ENCODE results near the gene SP7.
A peak's percentile ranks its signal among the peaks of the same experiment; 100 is the strongest.
"Not testable (repeated sequence)": the region's sequence is repeated elsewhere in the genome, so short reads cannot be mapped to it uniquely, and the experiment has no call there.

SP7 gene

DNA sequence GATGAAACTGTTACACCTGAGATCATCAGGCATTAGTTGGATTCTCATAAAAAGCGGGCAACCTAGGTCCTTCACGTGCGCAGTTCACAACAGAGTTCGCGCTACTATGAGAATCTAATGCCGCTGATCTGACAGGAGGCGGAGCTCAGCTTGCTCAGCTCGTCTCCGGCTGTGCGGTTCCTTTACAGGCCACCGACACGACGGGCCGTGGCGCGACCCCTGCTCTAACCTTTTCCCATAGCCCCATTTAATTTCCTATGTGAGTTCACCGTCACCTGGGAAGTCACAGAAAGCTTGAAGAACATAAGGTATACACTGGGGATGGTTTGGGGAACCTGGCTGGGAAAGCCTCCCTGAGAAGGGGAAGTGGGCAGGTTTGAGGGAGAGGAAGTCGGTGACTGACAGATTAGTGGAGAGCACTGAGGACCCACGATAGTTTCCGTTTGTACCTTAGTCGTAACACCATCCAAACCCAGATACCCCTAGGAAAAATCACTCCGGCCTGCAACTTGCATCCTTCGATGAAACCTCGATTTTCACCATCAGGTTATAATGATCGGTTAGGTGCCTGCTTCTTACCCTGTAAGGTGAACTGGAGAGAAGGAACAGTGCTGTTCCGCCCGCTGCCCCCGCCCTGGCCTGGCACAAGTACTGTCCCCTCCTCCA, 11.9 kb downstream of the SP7 start:
- DNase-seq (ENCODE audit: low read depth in 1 of 2, low spot score in 1 of 2), result peak; percentile 16

DNA sequence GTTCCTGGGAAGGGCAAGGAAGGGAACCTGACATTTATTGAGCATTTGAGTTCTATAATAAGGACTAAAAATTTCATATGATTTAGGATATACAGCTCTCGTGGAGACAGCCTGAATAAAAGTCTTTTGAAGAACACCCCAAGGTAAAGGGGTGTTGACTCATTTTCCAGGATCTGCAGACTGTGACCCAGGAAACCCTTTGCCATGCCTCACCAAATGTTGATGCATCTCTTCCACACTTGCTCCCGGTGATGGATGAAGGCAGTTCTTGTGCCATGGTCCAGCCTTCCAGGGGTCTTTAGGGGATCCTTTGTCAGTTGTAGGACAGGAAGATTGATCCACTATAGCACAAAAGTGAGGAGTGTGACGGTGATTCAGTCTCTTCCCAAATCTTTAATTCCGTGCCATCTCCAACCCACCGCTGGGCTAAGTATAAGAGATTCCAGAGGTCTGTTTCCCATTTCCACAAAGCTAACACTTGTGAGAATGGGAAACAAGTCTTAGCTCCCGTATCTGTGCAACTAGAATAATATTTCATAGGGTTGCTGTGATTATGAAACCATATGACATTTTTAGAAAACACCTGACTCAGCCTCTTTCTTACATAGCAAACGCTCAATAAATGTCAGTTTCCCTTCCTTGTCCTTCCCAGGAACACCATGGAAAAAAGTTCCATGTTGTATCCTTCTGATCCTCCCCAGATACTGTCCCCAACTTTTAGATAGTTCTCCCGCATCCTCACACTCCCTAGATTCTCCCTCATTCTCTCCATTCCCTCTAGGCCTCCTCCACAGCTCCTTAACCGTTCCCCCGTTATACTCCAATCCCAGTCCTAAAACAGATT, 15.6 kb downstream of the SP7 start:
- no peak for DNase-seq (ENCODE audit: low read depth in 1 of 2, low spot score in 1 of 2)

DNA sequence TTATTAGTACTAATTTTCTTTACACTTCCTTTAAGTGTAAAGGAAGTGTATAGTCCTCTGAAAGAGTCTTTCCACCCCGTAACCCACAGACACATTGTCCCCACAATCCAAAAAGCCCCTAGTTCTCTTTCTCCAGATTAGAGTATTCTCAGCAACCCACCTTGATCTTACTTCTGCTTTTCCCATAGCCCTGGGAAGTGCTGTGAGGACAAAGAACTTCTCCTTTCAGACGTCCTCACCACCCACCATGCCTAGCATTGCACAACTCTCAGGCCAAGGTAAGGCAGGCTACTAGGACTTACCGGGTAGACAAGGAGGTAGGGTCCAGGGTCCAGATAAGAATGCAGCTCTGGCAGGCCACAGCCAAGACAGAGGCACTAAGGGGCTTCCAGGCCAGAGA, 22.2 kb downstream of the SP7 start:
- DNase-seq (ENCODE audit: low read depth in 1 of 2, low spot score in 1 of 2), result no peak

DNA sequence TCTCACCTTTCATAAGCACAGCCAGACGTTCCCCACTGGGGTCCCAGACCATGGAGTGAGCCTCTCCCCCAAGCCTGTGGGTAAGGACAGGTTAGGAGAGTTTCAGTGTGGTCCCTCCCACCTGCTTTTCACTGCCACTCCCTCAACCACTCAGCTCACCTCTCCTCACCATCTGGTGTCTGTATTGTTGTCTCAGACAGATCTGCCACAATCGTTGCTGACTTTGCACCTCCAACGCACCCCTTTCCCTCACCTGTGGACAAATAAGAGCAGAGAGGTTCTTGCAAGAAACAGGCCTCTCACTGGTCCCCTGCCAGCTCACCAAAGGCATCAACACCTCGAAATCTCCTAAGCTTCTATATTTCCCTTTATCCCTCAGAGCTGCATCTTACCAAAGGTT, 27.9 kb downstream of the SP7 start:
- DNase-seq (ENCODE audit: low read depth in 1 of 2, low spot score in 1 of 2), result no peak

DNA sequence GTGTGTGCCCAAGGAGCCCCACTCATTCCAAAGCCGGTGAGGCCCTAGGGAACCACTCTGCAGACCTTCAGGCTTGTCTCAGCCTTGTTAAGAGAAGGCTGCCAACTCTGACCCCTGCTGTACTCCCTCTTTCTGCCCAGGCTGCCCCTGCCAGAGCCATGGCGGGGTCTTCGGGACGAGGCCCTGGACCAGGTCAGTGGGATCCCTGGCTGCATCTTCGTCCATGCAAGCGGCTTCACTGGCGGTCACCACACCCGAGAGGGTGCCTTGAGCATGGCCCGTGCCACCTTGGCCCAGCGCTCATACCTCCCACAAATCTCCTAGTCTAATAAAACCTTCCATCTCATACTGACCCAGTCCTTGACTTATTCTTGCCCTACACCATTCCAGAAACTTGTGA, 29.3 kb downstream of the SP7 start:
- DNase-seq (ENCODE audit: low read depth in 1 of 2, low spot score in 1 of 2), result no peak

DNA sequence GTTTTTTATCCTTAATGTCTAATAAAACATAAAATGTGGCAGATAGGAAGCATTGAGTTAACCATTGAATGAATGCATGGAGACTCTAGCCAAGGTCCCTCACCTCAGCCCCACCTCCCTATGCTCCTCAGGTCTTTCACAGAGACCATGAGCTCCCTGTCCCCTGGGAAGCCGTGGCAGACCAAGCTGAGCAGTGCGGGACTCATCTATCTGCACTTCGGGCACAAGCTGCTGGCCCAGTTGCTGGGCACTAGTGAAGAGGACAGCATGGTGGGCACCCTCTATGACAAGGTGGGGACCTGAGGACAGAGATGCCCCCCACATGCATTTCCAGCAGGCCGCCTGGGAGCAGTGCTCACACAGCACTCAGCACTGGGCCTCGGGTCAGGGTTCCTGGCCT, 33.3 kb downstream of the SP7 start:
- DNase-seq (ENCODE audit: low read depth in 1 of 2, low spot score in 1 of 2), result no peak

DNA sequence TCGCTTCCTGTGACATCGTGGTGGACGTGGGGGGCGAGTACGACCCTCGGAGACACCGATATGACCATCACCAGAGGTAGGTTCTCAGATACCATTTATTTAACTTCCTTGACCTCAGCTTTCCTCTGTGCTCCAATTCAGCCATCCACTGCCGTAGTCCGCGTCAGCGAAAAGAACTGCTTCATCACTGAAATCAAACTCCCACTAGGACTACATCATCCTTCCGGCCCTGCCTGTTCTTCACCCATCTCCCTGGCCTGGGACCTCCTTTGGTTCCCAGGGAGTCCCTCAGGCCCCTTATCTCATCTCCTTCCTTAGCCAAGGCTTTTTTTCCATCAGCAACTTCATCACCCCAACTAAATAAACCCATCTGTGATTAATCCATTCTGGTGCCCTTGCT, 36.0 kb downstream of the SP7 start:
- no peak for DNase-seq (ENCODE audit: low read depth in 1 of 2, low spot score in 1 of 2)

DNA sequence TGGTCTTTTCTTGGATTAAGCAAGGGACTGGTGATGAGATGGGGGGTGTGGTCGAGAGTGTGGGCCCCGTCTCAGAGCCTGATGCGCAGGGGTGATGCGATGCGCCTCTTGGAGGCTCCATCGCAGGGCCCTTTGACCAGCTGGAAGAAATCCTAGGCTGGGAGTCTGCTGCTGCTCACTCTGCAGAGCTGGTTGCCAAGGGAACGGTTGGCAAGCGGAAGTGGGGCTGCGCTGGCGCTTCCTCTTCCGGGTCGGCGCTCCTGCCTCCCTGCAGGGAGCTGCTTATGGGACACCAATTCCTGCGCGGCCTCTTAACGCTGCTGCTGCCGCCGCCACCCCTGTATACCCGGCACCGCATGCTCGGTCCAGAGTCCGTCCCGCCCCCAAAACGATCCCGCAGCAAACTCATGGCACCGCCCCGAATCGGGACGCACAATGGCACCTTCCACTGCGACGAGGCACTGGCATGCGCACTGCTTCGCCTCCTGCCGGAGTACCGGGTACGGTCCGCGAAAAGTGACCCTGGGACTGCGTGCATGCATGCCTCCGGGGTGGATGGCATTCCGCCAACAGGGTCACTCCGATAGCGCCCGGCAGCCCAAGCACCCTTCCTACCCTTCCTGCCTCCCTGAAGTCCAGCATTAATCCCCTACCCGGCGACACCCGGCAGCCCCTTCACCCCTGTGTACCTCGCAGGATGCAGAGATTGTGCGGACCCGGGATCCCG, 36.5 kb downstream of the SP7 start, which contains the start of gene MYG1:
Gene MYG1, plus strand, starts transcription at position 242 of the 727 bp plus-strand sequence. Its CDS starts 43 bp downstream, at position 285.
- DNase-seq (ENCODE audit: low read depth in 1 of 2, low spot score in 1 of 2), result peak; percentile 69 to 72

DNA sequence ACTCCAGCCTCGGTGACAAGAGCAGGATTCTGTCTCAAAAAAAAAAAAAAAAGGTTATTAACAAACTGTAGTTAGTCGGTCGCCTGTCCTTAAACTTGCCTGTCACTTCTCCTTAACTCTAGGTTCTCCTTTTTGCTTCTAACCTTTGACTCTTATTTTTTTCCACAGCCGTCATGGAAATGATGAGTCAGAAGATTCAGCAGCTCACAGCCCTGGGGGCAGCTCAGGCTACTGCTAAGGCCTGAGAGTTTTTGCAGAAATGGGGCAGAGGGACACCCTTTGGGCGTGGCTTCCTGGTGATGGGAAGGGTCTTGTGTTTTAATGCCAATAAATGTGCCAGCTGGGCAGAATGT, 37.1 kb downstream of the SP7 start:
- no peak for DNase-seq (ENCODE audit: low read depth in 1 of 2, low spot score in 1 of 2)

DNA sequence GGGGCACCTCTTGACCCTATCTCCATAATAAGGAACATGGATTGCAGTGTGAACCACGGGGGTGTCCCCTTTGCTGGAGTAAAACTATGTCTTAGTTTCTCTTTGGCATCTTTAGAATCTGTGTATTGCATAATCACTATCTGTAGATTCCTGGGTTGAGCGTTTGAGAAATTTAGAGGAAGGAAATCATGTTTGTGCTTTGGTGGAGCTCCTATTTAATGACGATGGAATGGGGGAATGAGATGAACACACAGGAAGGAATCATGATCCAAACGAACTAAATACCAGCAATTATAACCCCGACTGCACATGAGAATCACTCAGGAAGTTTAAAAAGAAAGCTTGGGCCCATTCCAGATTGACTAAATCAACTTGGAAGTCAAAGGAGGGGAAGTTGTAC, 38.0 kb downstream of the SP7 start:
- no peak for DNase-seq (ENCODE audit: low read depth in 1 of 2, low spot score in 1 of 2)

DNA sequence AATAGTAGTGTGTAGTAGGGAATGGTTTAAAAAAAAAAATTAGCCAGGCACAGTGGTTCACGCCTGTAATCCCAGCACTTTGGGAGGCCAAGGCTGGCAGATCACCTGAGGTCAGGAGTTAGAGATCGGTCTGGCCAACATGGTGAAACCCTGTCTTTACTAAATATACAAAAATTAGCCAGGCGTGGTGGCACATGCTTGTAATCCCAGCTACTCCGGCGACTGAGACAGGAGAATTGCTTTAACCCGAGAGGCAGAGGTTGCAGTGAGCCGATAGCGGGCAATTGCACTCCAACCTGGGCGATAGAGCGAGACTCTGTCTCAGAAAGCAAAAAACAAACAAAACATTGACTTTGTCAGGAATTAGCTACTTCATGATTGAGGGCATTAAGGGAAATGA, 39.0 kb downstream of the SP7 start:
- DNase-seq (ENCODE audit: low read depth in 1 of 2, low spot score in 1 of 2), result not testable (repeated sequence)

DNA sequence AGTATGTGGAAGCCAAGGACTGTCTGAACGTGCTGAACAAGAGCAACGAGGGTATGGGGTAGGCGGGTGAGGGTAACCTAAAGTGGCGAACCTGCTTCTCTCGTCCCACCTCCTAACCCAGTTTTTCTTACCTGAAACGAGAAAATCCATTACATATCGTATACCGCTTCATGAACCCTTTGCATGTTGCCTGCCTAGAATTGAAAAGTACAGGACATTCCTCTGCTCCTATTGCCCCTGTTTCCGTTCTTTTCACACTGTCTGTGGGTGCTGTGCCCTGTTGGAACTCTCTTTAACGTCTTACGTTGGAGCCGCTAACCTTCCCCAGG, 40.3 kb downstream of the SP7 start:
- DNase-seq (ENCODE audit: low read depth in 1 of 2, low spot score in 1 of 2), result no peak

DNA sequence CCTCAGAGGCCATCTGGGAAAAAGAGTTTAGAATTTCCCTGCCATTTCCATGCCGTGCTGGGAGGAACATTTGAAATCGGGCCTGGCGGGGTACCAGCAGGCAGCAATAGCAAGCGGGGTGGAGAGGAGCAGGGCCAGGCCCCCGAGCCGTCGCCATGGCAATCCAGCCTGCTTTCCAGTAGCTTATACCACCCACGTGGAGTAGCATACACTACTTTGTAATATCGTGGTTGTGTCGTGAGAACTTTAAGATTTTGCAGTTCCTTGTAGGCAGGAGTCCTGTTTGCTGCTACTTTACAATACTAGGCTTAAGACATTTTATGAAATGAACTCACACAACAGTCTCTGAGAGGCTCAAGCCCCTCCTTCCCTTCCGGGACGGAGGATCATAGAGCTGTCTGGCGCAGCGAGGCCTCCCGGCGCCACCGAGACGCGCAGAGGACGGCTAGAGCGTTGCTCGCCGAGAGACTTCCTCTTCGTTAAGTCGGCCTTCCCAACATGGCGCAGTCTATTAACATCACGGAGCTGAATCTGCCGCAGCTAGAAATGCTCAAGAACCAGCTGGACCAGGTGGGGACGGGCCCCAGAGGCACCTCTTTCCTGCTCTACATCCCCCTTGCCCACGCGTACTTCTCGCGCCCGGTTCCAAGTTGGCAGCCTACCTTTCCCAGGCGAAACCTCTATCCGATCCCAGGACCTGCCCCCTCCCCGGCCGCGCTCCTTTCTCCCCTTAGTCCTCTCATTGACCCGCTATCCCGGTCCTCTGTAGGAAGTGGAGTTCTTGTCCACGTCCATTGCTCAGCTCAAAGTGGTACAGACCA, 40.9 kb downstream of the SP7 start, which contains the start of gene PFDN5:
Gene PFDN5, plus strand, starts transcription at position 473 of the 821 bp plus-strand sequence. Its CDS starts 26 bp downstream, at position 499.
- DNase-seq (ENCODE audit: low read depth in 1 of 2, low spot score in 1 of 2), result peak; percentile 71 to 77

DNA sequence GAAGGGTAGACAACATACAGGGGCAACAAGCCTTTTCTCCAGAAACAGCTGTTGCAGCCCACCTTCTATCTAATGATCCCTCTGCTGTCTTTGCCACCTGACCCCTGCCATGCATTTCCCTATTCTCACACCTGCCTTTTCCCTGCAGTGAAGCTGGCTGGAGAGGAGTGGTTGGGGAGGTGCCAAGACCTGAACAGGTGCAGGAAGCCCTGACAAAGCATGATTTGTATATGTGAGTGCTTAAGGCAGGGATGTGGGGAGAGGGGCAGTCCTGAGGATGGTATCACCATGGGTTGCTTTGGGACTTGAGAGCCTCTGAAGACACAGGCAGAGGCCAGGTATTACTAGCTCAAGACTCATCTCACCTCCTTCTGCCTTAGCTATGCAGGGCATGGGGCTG, 43.7 kb downstream of the SP7 start:
- no peak for DNase-seq (ENCODE audit: low read depth in 1 of 2, low spot score in 1 of 2)

DNA sequence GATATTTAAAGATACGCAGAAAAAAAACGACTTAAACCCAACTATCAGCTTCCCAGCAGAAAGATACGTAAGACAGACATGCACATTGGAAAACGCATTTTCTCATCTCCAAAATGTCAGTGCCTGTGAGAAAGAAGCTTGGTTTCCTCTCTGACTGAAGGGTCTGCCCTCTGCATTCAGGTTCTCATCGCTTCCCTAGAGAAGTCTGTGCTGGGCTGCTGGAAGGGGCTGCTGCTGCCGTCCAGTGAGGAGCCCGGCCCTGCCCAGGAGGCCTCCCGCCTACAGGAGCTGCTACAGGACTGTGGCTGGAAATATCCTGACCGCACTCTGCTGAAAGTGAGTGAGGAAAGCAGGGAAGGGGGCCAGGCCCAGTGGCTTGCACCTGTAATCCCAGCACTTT, 45.5 kb downstream of the SP7 start:
- DNase-seq (ENCODE audit: low read depth in 1 of 2, low spot score in 1 of 2), result no peak

DNA sequence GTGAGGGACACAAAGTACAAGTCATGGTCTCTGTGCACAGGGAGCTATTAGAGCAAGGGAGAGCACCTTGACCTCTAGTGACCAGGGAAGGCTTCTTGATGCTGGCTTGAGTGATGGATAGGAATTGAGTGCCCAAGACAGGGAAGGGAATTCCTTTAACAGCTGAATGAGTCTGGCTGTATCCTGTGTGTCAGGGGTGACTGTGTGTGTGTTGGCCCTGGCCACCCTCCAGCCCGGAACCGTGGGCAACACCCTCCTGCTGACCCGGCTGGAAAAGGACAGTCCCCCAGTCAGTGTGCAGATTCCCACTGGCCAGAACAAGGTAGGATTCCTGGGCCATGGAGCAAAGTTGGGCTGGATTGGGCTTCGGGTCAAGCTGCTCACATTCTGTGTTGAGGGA, 46.3 kb downstream of the SP7 start:
- DNase-seq (ENCODE audit: low read depth in 1 of 2, low spot score in 1 of 2), result no peak

DNA sequence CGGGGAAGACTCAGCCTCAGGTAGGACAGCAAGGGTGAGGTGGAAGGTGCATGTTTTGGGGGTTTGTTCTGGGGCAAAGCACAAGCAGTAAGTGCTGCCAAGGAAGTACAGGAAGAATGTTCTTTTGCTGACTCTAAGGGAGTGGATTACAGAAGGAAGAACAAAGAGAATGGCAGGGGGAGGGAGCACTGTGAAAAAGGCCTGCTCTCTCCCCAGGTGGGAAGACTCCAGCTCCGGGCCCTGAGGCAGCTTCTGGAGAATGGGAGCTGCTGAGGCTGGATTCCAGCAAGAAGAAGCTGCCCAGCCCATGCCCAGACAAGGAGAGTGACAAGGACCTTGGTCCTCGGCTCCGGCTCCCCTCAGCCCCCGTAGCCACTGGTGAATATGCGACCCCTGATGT, 47.8 kb downstream of the SP7 start:
- DNase-seq (ENCODE audit: low read depth in 1 of 2, low spot score in 1 of 2), result no peak

DNA sequence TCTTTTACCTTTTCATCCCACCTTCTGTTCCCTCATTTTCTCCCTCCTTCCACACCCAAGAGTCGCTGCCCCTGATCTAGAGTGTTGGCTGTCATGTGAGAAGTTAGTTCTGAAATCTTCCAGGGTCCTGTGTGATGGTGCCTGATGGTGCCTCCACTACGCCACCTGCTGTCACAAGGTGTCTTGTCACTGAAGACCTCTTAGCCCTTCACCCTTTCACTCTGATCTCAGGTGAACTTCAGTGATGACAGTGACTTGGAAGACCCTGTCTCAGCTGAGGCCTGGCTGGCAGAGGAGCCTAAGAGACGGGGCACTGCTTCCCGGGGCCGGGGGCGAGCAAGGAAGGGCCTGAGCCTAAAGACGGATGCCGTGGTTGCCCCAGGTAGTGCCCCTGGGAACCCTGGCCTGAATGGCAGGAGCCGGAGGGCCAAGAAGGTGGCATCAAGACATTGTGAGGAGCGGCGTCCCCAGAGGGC, 48.4 kb downstream of the SP7 start:
- DNase-seq (ENCODE audit: low read depth in 1 of 2, low spot score in 1 of 2), result peak; percentile 54 to 55

DNA sequence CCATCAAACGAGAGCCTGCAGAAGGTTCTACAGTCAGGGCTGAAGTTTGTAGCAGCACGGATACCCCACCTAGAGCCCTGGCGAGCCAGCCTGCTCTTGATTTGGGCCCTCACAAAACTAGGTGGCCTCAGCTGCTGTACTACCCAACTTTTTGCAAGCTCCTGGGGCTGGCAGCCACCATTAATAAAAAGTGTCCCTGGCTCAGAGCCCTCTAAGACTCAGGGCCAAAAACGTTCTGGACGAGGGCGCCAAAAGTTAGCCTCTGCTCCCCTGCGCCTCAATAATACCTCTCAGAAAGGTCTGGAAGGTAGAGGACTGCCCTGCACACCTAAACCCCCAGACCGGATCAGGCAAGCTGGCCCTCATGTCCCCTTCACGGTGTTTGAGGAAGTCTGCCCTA, 49.7 kb downstream of the SP7 start:
- DNase-seq (ENCODE audit: low read depth in 1 of 2, low spot score in 1 of 2), result no peak

DNA sequence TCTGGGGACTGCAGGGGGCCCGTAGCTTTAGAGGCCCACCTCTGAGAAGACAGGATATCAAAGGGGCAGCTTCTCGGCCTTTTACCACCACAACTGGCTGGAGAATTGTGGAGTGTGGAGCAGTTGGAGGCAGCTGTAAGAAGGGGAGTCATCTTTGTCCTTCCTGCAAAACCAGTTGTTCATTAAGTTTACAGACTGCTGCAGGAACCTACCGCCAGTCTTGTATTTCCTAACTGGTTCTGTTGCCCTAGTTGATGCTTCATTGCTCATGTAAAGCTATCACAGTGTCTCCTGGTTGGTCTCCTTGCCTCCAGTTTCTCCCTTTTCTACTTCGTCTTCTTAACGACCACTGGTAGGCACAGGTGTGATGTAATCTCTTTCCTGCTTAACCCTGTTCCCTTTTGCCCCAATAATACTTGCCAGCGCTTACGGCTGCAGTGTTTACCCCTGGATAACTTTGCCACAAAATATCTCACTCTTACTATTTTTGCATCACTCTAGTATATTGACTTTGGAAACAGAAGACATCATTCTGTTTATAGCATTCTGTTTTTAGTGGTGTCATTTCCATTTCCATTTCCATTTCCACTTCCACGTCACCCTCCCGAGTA, 56.2 kb downstream of the SP7 start:
- no peak for DNase-seq (ENCODE audit: low read depth in 1 of 2, low spot score in 1 of 2)
